HPDE6-E6E7 (cell line): ENCODE measurements around the gene C20orf204.
A peak's percentile ranks its signal among the peaks of the same experiment; 100 is the strongest.

ENCODE experiments used
- DNase-seq: peaks from one replicate; pipeline ENCODE4 v3.0.0; 2011; ENCODE audit warnings: missing footprints; ENCODE audit errors: extremely low spot score

C20orf204 gene

DNA sequence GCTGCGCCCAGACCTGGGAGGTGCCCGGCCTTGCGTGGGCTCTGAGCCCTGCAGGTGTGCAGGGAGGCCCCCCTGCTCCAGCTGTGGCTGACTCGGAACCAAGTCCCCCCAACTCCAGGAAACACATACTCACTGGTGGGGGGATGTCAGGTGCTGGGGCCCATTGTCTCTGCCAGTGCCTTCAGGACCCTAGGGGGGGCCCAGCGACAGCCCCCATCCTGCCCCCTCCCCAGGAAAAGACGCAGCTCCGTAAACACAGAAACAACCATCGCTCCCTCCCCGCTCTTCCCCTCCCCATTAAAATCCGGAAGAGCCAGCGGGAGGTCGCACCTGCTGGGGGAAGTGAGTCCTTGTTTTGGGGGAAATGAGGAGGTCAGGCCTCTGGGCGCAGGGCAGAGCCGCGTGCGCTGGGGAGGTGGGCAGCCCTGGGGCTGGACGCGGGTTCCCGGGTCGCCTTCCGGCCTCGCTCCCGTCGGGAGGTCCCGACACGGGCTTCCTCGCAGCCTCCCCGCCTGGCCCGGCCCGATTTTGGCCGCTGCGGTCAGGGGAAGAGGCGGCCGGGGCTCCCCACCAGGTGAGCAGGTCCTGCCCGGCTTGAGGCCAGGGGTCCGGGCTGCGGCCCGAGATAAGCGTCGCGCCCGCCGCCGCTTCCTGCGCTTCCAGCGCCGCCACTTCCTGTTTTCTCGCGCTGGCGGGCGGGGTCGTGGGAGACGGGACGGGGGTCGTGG lies 6.2 kb downstream of the C20orf204 start:
- DNase-seq: no peak

DNA sequence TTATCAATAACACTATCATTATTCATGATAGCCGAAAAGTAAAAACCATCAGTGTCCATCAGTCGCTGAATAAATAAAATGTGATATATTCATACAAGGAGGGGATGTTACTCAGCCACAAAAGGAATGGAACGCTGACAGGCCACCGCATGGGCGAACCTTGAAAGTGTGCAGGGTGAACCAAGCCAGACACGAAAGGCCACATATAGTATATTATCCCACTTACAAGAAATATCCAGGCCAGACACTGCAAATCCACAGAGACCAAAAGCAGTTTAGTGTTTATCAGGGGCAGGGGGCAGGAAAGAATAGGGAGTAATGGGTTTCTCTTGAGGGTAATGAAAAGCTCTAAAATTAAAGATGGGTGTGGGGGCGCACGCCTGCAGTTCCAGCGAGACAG lies 7.8 kb downstream of the C20orf204 start:
- DNase-seq: no peak

DNA sequence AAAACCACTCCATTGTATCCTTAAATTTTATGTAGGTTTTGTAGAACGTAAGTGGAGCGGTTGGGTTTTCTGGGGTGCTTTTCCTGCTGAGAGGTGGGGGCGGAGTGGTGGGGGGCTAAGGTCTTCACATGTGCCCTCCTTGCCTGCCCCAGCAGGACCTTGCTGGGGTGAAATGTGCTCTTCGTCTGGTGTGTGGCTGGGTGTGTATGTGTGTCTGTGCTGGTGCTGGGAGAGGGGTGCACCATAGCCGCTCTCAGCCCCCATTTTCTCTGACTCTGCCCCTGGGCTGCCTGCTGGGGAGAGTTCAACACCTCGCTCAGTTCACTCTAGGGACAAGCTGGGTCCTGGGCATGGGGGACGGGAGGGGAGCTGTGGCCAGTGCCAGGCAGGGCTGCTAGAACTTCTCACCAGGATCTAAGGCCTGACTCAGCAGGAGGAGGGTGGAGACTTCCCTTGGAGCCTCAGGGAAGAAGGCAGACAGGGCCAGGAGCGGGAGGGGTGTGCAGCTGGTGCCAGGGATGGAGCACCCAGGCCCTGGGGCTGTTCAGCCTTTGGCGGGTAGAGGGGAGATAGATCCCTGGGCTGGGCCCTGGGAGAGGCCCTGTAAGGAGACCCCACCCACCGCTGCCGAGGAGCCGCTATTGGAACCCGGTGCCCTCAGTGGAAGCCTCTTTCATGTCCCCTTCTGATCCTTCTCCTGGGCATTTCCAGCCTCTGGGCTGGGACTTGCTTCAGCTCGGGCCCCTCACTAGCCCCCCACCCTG lies 8.7 kb downstream of the C20orf204 start:
- DNase-seq: peak; percentile 90

DNA sequence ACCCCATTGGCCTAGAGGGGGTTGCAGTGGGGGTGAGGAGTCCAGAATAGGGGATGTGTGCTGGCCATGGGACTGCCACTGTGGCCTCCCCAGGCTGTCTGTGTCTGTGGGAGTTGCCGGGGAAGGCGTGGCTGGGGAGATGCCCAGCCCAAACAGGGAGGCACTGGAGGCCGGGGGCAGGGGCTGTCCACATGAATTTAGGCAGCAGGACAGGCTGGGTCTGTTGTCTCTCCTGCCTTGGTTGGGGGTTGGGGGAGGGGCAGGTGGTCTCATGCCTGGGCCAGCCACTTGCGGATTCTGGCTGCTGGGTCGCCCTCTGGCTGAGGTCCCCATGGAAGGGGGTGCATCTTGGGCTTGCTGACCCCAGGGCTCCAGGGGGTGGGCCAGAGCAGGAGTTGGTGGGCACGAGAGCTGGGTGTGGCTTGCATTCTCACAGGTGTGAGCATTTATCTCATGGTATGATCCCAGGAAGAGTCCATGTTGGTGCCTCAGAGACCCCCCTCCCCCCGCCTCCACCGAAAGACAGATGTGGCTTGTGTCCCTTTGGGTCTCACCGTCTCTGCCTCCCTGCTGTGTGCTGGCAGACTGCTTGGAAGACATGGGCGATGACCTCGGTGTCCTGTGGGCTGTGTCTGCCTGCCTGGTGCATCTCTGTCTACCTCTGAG lies 9.5 kb downstream of the C20orf204 start:
- no peak for DNase-seq

DNA sequence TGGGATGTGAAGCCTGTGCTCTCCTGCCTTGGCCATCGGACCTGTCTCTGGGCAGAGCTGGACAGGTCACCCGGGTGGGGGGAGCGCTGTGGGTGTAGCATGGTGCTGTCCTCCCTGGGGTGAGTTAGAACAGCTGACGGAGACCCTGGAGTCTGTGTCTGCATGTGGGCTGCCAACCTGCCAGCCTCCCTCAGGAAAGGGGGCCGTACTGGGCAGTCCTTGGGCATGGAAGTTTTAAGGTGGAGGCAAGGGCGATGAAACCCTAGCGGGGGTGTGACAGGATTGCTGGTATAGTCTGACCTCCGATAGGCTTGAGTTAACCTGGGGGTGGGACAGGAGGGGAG lies 11.0 kb downstream of the C20orf204 start:
- no peak for DNase-seq

DNA sequence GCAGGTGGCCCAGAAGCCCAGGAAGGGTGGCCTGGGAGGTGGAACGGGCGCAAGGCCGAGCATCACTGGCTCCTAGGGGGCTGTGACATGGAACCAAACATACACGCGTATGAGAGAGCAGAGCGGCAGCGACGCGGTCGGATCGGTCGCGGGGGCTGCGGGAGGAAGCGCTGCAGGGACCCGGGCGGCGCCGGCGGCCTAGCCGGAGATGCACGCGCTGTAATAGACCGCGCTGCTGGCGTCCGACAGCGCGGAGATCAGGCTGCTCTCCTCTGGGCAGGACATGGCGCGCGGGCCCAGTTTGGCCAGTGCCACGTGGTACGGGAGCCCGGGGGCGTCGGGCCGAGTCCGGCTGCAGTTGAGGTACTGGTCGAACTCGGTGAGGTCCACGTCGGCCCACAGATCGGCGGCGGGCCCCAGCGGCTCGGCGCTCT lies 12.0 kb downstream of the C20orf204 start:
- DNase-seq: no peak

DNA sequence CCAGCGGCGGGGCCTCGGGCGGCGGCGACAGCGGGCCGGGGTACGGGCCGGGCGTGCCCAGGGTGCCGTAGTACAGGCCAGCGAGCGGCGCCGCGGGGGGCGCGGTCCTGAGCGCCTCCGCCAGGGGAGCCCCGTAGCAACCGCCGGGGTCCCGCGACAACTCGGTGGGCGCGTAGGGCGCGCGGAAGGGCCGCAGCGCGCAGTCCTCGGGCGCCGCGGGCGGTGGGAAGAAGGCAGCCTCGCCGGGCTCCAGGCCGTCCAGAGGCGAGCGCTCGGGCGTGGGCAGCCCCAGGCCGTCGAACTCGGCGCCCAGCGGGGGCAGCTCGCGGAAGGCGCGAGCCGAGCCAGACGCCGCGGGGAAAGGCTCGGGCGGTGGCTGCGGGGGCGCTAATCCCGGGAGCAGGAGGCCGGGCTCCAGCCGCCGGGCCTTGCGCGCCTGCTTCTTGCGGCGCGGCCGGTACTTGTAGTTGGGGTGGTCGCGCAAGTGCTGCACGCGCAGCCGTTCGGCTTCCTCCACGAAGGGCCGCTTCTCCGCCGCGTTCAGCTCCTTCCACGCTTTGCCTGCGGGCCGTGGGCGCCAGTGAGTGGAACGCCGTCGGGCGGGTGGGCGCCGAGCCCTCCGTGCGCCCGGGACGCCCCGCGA lies 12.5 kb downstream of the C20orf204 start:
- no peak for DNase-seq

DNA sequence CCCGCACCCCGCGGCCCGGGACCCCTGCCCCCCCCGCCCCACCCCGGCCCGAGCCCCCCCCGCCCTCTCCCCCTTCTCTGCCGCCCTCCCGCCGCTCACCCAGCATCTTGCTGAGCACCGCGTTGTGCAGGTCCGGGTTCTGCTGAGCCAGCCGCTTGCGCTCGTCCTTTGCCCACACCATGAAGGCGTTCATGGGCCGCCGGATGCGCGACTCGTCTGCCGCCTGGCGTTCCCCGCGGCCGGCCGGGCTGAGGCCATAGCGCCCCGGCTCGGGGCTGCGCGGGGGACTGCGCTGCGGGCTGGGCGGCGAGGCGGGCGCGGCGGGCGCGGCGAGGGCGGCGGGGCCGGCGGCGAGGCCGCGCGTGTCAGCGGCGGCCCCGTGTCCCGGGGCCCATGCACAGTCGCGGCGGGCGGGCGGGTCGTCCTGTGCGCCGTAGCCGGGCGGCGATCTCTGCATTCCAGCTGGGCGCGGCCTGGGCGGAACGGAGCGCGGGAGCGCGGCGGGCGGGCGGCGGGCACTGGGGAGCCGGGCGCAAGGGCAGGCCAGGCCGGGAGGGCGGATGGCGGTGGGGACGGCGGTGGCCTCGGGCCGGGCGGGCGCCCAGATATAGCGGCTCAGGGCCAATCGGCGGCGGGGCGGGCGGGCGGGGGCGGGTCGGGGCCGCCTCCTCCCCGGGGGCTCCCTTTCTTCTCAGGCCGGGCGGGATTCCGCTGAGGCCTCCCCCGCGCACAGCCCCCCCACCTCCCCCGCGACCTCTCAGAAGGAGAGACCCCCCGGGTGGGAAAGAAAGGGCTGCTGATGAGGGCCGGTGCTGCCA lies 13.3 kb downstream of the C20orf204 start, which contains the start of gene SOX18:
Gene SOX18, minus strand, starts transcription at position 580 of the 818 bp plus-strand sequence. Its CDS starts 123 bp downstream, at position 457.
- no peak for DNase-seq

DNA sequence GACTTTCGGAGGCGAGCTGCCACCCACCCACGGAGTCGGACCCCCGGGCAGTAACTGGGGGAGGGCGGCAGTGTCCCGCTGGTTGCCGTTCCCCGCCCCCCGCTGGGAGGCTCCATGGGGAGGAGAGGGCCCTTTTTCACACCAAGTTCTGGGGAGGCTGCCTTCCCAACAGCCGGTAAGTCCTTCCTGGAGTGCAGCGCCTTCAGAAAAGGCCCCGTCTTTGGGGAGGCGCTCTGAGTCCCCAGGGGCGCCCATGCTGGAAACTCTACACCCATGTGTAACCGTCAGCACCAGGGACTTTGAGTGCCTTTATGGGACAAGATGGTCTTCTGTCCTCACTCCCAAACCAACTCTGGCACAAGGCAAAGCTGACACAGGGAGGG lies 13.9 kb downstream of the C20orf204 start:
- DNase-seq: no peak

DNA sequence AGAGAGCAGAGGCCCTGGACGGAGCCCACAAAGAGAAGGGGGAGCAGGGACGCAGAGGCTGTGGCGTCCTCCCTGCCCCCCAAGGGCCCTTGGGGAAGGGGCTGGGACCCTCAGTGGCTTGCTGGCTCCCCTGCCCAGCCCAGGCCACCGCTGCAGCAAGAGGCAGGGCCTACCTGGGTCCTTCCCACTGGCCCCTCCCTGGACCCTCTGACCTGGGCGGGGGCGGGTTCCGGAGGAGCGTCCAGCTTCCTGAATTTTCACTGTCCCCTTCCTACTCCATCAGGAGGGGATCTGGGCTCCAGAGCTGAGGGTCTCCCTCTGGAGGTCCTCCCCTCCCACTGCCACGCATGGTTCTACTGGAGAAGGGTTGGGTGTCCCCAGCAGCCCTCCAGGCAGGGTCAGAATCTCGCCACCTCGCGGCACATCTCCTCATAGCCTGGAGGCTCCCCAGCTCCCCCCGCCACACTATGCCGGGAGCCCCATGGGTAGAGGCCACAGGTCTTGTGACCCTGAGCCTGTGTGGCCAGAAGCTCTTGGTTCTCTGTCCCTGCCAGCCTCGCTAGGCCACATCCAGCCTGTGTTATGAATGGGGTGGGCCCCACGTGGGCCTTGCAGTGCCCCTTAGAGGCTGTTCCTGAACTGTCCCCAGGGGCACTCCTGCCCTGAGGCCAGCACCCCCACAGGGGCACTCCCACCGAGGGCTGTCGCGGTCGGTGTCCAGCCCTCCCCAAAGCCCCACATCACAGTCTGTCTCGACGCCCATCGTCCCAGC lies 14.5 kb downstream of the C20orf204 start:
- DNase-seq: no peak

DNA sequence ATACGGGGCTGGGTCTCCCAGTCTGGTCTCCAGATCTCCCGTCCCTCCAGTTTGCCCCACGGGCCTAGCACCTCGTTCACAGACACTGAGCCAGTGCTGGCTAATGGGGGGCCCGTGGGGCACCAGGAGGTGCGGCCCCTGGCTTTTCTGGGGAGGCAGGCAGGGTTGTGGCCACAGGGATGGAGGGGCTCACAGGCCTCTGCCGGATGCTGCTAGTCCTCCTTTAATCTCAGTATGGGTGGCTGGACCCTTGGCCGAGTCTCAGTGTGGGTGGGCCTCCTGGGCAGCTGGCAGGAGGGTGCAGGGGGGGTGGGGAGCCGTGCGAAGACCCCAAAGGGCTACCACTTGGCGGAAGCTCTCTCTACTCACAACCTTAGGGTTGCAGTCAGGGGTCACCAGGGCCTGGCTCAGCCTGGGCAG lies 15.1 kb downstream of the C20orf204 start:
- DNase-seq: no peak

DNA sequence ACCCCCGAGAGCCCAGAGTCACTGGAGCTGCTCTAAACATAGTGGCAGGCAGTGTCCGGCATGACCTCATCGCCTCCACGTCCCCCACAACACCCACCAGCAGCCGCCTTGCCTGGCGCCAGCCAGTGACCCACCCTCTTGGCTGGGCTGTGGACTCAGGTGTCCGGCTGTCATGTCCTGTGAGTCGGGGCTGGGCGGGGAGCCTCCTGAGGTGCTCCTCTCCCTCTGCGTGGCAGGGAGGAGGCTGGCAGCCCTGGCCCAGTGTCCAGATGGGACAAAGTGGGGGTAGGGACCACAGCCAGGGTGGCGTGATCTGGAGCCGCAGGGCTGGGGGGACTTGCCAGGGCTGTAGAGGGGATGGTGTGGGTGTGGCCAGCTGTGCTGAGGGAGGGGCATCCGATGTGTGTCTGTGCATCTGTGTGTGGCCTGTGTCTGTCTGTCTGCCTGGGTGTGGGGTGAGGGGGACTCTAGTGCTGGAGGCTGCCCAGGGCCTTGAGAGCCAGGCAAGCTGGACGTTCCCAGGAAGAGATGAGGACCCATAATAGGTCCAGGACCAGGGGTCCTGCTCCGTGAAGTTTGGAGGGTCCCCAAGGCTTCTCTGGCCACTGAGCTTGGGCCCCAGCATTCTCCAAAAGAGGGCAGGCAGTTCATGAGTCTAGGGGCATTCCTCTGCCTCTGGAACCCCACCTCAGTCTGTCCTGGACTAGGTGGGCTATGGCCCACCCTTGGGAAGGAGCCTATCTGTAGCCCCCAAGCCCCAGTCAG lies 15.8 kb downstream of the C20orf204 start:
- no peak for DNase-seq

DNA sequence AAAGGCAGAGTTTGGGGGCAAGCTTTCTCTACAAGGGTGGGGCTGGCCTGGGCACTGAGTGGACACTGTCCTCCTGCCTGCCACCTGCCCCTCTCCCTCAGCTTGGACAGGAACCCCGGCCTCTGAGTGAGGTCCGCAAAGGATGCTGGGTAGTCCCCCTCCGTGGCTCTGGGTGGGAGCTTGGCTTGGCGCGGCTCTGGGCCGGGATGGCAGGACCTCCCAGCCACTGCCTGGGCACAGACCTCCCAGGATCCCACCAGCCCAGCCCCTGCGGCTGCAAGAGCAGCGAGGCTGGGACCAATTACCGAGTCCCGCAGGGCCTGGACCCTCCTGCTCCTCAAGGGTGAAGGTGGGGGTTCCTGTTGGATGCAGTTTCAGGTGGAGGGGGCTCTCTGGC lies 16.3 kb downstream of the C20orf204 start:
- DNase-seq: no peak

DNA sequence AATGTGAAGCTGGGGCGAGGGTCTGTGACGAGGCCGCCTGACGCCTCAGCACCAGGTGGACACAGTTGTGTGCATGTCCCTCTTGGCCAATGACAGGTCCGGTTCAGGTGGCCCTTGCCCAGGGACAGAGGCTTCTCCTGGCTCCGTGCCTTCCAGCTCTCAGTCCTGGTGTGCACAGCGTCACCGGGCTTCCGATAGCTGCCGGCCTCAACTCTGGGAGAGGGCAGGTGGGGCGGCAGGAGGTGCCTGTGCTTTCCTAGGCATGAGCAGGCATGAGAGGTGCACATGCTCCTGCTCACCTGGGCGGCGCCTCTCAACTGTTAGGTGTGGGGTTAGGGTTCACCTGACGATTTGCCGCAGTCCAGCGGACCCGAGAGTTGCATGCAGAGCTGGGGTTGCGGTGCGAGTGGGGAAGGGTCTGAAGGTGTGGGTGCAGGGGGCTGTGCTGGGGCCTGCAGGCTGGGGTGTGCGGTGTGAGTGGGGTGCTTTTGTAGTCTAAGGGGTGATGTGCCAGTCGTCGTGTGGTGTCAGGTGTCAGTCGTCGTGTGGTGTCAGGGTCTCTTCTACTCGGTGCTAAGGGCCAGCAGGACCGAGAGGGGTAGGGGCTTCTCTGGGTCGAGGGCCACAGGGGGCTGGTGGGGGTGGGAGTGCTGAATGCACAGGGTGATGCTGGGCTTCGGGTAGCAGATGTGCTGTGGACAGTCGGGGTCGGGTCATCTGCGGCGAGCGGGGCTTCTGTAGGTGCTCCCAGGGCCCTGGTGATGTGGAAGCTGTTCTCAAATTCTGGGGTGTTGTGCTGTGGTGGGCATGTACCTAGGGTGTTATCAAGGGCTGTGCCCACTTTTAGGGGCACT lies 17.2 kb downstream of the C20orf204 start:
- no peak for DNase-seq

DNA sequence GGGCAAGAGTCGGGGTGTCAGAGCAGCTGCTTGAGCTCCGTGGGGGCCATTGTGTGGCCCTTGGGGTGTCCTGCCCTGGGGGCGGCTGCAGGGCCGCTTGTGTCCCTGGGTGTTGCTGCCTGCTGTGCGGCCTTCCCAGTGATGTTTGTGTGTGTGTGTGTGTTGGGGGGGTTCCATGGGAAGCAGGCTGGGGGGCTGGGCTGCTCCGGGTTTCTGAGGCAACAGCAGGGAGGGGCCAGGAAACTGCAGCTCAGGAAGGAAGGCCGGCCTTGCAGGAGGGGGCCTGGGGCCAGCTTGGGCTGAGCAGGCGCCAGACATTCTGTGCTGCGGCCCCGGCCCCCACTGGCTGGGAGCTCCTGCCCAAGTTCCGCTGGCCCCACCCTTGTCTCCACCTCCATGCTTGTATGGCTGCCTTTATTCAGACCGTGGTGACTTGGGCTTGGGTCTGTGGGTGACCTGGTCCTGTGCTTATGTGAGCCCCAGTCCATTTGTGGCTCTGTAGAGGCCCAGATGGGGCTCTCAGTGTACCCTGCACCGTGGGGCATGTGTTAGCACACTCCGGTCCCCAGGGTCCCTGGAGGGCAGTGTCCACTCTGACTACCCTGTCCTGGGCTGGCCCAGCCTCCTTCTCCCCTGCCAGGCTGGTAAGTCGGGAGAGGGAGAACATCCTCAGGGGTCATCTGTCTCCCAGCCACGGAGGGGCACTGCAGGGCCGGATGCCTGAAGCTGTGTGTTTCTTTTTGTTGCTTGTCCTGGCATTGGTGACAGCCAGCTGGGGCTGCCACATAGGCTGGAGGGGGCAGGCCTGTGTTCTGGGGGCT lies 18.1 kb downstream of the C20orf204 start:
- DNase-seq: no peak

DNA sequence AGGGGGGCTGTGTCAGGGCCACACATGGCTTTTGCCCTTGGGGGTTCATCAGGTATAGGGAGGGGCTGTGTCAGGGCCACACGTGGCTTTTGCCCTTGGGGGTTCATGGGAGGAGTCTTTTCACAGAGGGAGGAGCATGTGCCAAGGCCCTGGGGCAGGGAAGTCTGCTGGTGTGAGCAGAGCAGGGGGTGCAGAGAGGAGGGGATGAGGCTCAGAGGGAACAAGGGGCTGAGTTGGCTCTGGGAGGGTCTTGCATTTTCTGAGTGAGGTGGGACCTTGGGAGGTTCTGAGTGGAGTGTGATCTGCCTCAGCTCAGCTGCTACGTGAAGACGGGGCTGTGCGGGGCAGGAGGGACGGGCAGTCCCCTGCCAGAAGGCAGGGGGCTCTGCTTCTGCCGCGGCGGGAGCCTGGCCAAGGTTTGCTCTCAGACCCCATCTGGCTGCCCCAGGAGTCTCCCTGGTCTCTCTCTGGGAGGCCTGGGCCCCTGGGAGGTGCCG lies 19.5 kb downstream of the C20orf204 start:
- no peak for DNase-seq

DNA sequence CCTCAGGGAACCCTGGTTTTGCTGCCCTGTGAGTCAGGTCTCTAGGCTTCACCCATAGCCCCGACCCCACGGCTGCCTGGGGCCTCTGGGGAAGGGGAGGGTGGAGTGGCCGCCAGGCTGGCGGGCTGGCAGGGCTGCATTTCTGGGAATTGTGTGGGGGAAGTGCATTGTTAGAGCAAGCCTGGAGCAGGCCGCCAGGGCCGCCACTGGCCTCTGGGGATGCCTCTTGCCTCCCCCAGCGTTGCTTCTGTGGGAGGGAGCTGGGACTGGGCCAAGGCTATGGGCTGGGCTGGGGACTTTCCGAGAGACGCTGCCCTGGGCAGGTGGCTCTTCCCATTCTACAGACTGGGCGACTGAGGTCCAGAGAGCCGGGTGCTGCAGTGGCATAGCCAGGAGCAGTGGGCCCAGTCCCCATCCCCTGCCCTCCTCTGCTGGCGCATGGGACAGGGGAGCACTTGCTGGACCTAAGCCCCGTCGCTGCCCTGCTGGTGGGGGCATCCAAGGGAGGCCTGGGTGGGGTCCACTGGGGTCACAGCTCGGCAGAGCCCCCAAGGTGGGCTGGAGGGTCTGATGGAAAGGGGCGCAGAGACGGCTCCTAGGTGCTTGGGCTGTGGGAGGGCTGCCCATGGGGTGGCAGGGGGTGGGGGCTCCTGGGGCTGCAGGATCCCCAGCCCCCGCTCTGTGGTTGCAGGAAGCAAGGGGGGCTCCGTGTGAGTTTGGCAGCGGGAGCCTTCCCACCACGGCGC lies 20.1 kb downstream of the C20orf204 start:
- no peak for DNase-seq
